Smooth muscle cell of the pulmonary artery (primary cell): ENCODE data around the gene DNAH9. TPM values are rescaled to one million over a fixed set of nuclear protein-coding genes. Genes with fewer than 3 reads are reported as not detected.

Source experiments
- total RNA-seq: library from RNA; depleted of rRNA; stranded (reverse); fragments of >200 nt; gene quantifications from 2 replicates; pipeline ENCODE4 v1.2.3, GENCODE V29; 2014

The DNAH9 gene, protein sequence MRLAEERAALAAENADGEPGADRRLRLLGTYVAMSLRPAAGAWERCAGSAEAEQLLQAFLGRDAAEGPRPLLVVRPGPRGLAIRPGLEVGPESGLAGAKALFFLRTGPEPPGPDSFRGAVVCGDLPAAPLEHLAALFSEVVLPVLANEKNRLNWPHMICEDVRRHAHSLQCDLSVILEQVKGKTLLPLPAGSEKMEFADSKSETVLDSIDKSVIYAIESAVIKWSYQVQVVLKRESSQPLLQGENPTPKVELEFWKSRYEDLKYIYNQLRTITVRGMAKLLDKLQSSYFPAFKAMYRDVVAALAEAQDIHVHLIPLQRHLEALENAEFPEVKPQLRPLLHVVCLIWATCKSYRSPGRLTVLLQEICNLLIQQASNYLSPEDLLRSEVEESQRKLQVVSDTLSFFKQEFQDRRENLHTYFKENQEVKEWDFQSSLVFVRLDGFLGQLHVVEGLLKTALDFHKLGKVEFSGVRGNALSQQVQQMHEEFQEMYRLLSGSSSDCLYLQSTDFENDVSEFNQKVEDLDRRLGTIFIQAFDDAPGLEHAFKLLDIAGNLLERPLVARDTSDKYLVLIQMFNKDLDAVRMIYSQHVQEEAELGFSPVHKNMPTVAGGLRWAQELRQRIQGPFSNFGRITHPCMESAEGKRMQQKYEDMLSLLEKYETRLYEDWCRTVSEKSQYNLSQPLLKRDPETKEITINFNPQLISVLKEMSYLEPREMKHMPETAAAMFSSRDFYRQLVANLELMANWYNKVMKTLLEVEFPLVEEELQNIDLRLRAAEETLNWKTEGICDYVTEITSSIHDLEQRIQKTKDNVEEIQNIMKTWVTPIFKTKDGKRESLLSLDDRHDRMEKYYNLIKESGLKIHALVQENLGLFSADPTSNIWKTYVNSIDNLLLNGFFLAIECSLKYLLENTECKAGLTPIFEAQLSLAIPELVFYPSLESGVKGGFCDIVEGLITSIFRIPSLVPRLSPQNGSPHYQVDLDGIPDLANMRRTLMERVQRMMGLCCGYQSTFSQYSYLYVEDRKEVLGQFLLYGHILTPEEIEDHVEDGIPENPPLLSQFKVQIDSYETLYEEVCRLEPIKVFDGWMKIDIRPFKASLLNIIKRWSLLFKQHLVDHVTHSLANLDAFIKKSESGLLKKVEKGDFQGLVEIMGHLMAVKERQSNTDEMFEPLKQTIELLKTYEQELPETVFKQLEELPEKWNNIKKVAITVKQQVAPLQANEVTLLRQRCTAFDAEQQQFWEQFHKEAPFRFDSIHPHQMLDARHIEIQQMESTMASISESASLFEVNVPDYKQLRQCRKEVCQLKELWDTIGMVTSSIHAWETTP (N-terminal part only)
- not detected in 2 replicates for total RNA-seq

DNA sequence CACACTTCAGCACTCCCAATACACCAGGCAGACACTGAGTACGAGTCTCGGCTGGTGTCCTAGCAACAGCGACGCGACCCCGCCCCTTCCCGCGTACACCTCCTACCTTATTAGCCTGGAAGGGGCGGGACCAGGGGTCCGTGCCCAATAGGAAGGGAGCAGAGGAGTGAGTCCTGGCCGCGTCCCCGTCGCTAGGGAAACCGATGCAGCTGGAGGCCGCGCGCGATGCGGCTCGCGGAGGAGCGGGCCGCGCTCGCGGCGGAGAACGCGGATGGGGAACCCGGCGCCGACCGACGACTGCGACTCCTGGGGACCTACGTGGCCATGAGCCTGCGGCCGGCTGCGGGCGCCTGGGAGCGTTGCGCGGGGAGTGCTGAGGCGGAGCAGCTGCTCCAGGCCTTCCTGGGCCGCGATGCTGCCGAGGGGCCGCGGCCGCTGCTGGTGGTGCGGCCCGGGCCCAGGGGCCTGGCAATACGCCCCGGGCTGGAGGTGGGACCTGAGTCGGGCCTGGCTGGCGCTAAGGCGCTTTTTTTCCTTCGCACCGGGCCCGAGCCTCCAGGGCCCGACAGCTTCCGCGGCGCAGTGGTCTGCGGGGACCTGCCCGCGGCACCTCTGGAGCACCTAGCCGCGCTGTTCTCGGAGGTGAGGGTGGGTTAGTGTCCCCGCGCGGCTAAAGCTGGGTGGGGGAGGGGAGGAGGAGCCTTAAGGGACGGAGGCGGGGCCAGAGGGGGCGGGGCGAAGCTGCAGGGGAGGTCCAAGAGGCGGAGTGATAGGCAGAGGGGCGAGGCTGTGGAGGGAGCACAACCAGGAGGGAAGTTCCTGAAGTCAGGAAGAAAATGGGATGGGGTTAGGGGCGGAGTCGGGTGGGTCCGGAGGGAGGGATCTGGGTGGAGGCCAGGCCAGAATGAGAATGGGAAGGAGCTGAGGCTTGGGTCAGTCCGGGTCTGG is at the start of gene DNAH9:
Gene DNAH9, plus strand, starts transcription at position 197 of the 948 bp plus-strand sequence. Its CDS starts 29 bp downstream, at position 226.

DNA sequence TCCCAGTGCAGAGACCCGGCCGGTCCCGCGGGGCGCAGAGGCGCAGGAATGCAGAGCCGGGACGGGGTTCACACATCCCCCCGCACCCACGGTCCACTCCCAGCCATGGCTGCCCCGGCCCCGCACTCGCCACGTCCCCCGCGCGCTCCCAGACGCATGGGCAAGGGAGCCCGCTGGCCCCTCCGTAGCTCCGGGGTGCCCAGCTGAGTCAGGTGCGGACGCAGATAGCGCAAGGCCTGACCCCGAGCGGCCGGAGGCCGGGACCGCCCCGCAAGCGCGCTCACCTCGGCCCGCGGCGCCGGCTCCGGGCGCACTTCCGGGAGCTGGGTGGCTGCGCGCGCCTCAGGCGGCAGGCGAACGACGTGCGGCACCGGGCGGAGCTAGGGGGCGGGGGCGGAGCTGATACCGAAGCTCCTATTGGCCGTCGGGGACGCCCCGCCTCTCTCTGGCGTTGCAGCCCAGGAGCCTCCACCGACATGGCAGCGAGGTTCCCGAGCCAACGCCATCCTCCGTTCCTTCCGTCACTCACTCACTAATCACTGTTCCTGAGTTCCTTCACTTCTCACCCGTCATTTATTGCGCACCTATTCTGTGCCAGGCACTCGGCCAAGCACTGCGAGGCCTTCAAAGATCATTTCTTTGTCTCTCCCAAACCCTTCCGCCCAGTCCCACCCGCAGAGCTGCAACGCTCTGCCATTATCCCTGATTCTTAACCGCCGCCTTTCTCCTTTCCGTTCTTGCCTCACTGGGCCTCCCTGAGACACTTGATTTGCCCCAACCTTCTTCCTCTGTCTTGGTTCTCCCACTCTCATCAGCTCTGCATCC is 399.1 kb downstream of the DNAH9 start, which contains the start of gene ZNF18:
Gene ZNF18, minus strand, starts transcription at position 329 of the 825 bp plus-strand sequence. CDS start 4,646 bp downstream, outside the sequence.

